GM18520 (cell line): ENCODE measurements around the gene RPH3AL.

Source experiments
- ATAC-seq: cut with Tn5 transposase; IDR thresholded peaks from one replicate; pipeline ENCODE4 v1.9.1; 2021; ENCODE audit not compliant: unreplicated experiment

Gene RPH3AL

GRCh38 chr17:266219-266618 lies 86.4 kb downstream of the RPH3AL start:
- ATAC-seq = no peak

GRCh38 chr17:265718-266117 lies 86.9 kb downstream of the RPH3AL start:
- no peak for ATAC-seq

DNA sequence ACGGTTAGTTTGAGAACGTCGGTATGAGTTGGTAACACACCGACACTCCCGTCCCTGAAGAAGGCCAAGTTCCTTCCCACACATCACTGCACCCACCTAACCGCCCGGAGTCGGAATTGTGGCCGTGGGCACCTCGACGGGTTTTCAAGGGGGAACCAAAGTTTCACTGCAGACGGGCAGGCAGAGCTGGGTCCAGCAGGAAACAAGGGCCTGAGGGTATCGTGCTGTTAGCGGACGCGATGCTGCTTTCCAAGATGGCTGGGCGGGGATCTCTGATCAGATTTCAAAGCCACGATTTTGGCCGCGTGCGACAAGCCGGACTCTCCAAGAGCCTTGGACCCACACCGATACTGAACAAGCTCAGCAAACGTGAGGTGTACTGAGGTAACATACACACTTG lies 88.8 kb downstream of the RPH3AL start:
- no peak for ATAC-seq

DNA sequence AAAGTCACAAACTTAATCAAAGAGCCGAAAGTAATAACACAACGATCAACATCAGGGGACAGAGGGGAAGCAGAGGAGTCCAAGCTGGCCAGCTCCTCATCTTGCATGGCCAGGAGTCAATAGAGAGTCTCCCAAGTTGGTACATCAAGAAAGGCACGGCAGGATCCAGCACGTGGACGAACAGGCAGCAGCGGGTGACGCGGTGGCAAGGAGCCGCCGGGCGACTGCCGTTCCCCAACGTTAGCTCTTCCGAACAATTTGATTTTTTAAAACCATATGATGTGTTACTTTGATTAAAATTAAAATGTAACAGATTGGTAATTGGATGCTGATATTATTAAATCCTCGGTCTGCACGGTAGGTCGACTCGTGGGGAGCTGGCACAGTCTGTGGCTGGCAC lies 89.3 kb downstream of the RPH3AL start:
- no peak for ATAC-seq

DNA sequence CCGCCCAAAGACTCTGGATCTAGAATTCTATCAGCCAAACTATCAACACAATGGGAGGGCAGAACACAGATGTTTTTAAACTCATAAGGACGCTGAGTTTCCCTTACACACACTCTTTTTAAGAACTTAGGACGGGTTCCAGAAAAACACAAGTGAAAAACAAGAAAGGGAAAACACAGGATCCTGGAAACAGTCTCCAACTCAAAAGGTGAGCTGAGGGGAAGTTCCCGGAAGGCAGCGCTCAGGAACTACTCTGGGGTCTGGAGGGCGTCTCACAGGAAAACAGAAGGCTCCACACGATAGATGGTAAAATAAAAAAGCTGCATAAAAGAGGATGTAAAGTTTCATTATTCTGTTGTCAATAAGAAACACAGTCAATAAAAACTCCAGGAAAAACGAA lies 91.0 kb downstream of the RPH3AL start:
- ATAC-seq = no peak

DNA sequence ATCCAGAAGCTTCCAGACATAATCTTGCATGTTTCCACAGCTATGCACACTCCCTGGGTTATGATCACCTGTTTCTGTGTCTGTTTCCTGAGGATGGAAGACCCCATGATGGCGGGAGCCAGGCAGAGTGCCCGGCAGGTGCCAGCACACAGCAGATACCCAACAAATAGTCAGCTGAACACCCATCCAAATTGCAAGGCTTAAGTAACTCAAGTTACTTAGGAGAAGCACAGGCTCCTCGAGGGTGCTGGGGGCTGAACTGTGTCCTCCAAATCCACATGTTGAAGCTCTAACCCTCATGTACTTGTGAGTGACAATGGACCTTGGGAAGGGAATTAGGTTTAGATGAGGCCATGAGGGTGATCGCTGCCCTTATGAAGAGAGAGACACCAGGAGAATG lies 91.7 kb downstream of the RPH3AL start:
- ATAC-seq = no peak

GRCh38 chr17:260031-260791 lies 92.4 kb downstream of the RPH3AL start:
- no peak for ATAC-seq

GRCh38 chr17:259341-259976 lies 93.1 kb downstream of the RPH3AL start:
- ATAC-seq = no peak

- no peak for ATAC-seq
Observed at GRCh38 chr17:258906-259305, 93.7 kb downstream of the RPH3AL start.

GRCh38 chr17:258045-258734 lies 94.4 kb downstream of the RPH3AL start:
- ATAC-seq = no peak

GRCh38 chr17:253091-253846 lies 99.3 kb downstream of the RPH3AL start:
- no peak for ATAC-seq

GRCh38 chr17:252456-252855 lies 100.2 kb downstream of the RPH3AL start:
- ATAC-seq = no peak

GRCh38 chr17:251531-251930 lies 101.1 kb downstream of the RPH3AL start:
- no peak for ATAC-seq

GRCh38 chr17:250487-251300 lies 101.9 kb downstream of the RPH3AL start:
- ATAC-seq = no peak

- no peak for ATAC-seq
Observed at GRCh38 chr17:249236-249993, 103.2 kb downstream of the RPH3AL start.

GRCh38 chr17:248337-249235 lies 104.0 kb downstream of the RPH3AL start:
- ATAC-seq = no peak

DNA sequence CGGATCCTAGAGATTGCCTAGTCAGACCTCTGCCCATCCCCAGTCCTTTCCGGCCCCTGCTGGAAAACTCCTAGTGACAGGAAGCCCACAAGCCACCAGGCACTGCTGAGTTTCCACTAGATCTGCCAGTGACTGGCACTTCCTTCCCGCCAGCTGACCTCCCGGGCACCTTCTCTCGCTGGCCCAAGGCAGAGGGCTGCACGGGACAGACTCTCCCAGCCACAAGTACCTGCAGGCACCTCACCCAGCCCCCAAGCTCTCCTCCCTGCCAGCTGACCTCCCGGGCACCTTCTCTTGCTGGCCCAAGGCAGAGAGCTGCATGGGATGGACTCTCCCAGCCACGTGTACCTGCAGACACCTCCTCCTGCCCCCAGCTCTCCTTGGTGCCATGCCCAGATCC lies 104.8 kb downstream of the RPH3AL start:
- no peak for ATAC-seq

GRCh38 chr17:246851-247421 lies 105.7 kb downstream of the RPH3AL start:
- ATAC-seq = no peak

DNA sequence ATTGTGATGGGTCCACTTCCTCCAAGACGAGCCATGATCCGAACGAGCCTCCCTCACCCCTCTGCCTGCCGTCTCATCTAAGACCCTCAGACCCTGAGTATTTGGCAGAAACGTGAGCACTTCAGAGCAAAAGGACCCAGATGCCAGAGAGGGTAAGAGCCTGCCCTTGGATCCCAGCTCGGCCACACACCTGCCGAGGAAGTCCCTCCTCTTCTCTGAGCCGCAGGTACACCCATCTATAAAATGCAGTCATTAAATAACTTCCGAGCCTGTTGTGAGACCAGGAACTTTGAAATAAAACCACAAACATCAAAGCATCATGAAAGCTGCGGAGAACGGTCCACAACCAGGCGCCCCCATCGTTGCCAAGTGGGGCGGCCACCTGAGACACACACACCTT lies 106.4 kb downstream of the RPH3AL start:
- no peak for ATAC-seq
